RPMI7951 (cell line): ENCODE results near the gene CFTR. TPM values are rescaled to one million over a fixed set of nuclear protein-coding genes. Genes with fewer than 3 reads are reported as not detected.
"Not testable (repeated sequence)": the region's sequence is repeated elsewhere in the genome, so short reads cannot be mapped to it uniquely, and the experiment has no call there.

Source experiments
- DNase-seq: peaks from one replicate; pipeline ENCODE4 v3.0.0-alpha.2; 2012; ENCODE audit warnings: low read depth
- total RNA-seq: library from RNA; depleted of rRNA; stranded (reverse); fragments of >200 nt; shearing (Covaris generic); gene quantifications from 2 replicates; pipeline ENCODE4 v1.2.3, GENCODE V29; 2014; rRNA removed

CFTR gene
- total RNA-seq, 1 experiment from 2014 or later = not detected

- no peak for DNase-seq
Observed at GRCh38 chr7:117686311-117686935, 206.6 kb downstream of the CFTR start.

GRCh38 chr7:117688126-117688525 lies 208.3 kb downstream of the CFTR start:
- DNase-seq = no peak

- no peak for DNase-seq
Observed at GRCh38 chr7:117689406-117689805, 209.6 kb downstream of the CFTR start.

- DNase-seq = no peak
Observed at GRCh38 chr7:117690147-117690546, 210.3 kb downstream of the CFTR start.

- no peak for DNase-seq
Observed at GRCh38 chr7:117692338-117692737, 212.5 kb downstream of the CFTR start.

- DNase-seq = no peak
Observed at GRCh38 chr7:117698018-117698417, 218.2 kb downstream of the CFTR start.

GRCh38 chr7:117704063-117704462 lies 224.2 kb downstream of the CFTR start:
- DNase-seq = no peak

- DNase-seq = no peak
Observed at GRCh38 chr7:117705630-117706029, 225.8 kb downstream of the CFTR start.

GRCh38 chr7:117706210-117706609 lies 226.4 kb downstream of the CFTR start:
- DNase-seq = no peak

GRCh38 chr7:117707080-117707479 lies 227.3 kb downstream of the CFTR start:
- no peak for DNase-seq

- DNase-seq = not testable (repeated sequence)
Observed at GRCh38 chr7:117708173-117708572, 228.3 kb downstream of the CFTR start.

- DNase-seq = no peak
Observed at GRCh38 chr7:117711556-117711955, 231.7 kb downstream of the CFTR start.

GRCh38 chr7:117715784-117716445 lies 236.1 kb downstream of the CFTR start:
- DNase-seq = peak; percentile 27

- DNase-seq = no peak
Observed at GRCh38 chr7:117716707-117717299, 237.0 kb downstream of the CFTR start.

GRCh38 chr7:117717357-117717756 lies 237.5 kb downstream of the CFTR start:
- no peak for DNase-seq

Other genes with a start within 250 kb of the CFTR start
- gene WNT2, start 157.0 kb upstream of the CFTR start, total RNA-seq = not detected in 2 replicates
- gene ASZ1, start 52.5 kb upstream of the CFTR start, total RNA-seq = not detected in 2 replicates